Tibial nerve (tissue), 3 donors: ENCODE data around the gene CFHR1.

ENCODE experiments used
- CTCF ChIP-seq, 5 experiments: fragments of 200-600 bp in 3 of 5; fragments of 450-650 bp in 2 of 5; sonication (generic) in 3 of 5; IDR thresholded peaks; one replicate each; pipeline ENCODE4 v1.5.1; 2016 to 2019; ENCODE audit warnings: antibody characterized with exemption in 5 of 5, mild to moderate bottlenecking in 3 of 5, moderate library complexity in 2 of 5
- POLR2A ChIP-seq, 2 donors: fragments of 450-650 bp; IDR thresholded peaks; one replicate each; pipeline ENCODE4 v1.6.1; 2017; ENCODE audit warnings: antibody characterized with exemption in 2 of 2, mild to moderate bottlenecking in 2 of 2, moderate library complexity in 2 of 2

GRCh38 chr1:196856053-196856452 lies 36.5 kb downstream of the CFHR1 start:
- TF ChIP-seq CTCF (IDR thresholded peaks at IDR 0.05) (no peak), POLR2A (IDR thresholded peaks at IDR 0.05) (no peak)
